GM03348 (cell line): Measurements from ENCODE around the gene REEP1.
A peak's percentile ranks its signal among the peaks of the same experiment; 100 is the strongest.
"Not testable (repeated sequence)": the region's sequence is repeated elsewhere in the genome, so short reads cannot be mapped to it uniquely, and the experiment has no call there.

ENCODE experiments used
- DNase-seq: peaks from one replicate; pipeline ENCODE4 v3.0.0; 2012; ENCODE audit warnings: low spot score

Gene REEP1

DNA sequence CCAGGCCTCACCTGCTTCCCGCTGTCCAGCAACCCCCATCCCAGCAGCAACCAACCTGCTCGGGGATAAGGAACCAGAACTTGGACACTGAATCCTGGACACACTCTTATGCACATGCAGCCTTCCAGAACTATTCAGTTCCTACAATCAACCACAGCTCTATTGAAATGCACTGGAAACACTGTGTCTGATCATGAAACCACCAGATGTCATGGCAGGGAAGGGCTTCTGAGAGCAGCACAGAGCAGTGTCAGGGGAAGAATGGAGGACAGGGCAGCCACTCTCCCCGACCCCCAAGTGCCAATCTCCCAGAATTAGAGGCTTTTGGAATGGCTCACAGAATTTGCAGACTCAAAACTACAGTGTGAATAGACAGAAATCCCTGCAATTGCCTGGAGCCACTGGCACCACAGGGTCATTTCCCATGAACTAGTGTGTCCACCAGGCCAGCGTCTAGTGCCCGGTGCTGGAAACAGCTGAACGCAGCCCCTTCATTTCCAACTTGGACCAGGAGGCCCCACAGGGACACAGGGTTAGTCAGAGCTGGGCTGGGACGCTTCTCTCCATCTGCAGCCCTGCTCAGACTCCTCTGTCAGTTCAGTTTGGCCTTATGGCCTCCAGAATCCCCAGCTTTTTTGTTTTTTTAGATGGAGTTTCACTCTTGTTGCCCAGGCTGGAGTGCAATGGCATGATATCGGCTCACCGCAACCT is 112.6 kb downstream of the REEP1 start:
- DNase-seq: no peak

- no peak for DNase-seq
Observed at GRCh38 chr2:86223927-86224560, 113.4 kb downstream of the REEP1 start.

DNA sequence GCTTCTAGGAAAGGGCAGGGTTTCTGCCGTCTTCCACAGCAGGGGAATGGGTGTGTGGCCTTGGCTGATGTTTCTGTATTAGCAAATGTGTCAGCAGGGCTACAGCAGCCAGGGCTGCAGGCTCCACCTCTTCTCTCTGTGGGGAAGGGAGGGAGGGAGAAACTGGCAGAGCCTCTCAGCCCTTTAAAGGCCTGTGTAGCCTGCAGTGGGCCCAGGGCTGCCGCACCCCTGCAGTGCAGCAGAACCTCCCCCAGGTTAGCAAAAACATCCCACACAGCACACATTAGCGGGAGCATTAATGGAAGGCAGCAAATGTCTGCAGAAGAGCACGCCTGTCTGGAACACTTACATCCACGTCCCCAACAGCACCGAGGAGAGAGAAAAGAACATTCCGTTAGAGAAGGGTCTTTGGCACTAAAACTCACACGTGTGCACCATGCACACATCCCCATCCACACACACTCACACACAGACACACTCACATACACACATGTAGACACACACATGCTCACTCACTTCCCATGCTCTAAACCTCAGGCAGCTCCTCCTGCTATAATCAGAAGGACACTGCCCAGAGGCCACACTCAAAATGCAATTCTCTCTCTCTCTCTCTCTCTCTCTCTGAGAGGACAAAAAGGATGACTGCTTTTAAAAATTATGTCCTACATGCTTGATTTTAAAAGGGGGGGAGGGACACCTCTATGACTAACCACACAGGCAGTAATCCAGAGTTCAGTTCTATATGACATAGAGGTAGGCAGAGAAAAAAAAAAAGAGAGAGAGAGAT is 114.1 kb downstream of the REEP1 start:
- DNase-seq: peak; percentile 81

- DNase-seq: peak; percentile 58
Observed at GRCh38 chr2:86221066-86221684, 116.3 kb downstream of the REEP1 start.

DNA sequence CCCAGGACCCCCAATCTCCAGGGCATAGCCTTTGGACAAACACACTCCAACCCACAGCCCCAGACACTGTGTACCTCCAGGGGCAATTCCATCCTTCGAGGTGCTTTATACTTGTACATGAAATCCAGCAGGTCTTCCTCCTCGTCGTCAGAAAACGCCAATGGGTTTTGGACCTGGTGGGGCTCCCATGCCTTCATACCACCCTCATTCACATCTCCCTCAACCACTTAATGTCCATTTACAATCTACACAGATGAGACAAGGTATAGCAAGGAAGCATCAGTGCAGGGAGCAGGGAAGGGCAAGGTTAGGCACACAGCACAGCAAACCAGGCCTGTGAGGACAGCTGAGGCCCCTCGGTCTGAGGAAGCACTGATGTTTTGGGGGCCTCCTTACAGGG is 117.5 kb downstream of the REEP1 start:
- no peak for DNase-seq

- no peak for DNase-seq
Observed at GRCh38 chr2:86218124-86218523, 119.3 kb downstream of the REEP1 start.

- DNase-seq: peak; percentile 60
Observed at GRCh38 chr2:86216575-86217555, 120.6 kb downstream of the REEP1 start.

DNA sequence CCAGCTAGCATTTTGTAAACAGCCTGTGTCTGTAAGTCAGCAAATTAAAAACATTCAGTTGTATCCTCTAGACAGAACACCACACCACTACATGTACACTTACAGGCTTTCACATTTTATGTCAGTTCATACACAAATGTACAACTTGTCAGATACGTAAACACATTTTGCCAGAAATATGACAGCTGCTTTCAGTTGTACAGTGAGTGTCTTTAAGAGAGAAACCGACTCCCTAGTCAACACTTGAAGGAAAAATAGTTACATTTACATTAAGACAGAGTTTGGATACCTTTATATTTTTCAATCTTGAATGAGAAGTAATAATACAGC is 123.0 kb downstream of the REEP1 start:
- DNase-seq: no peak

GRCh38 chr2:86213699-86214502 is 123.5 kb downstream of the REEP1 start:
- no peak for DNase-seq

- no peak for DNase-seq
Observed at GRCh38 chr2:86213056-86213455, 124.4 kb downstream of the REEP1 start.

DNA sequence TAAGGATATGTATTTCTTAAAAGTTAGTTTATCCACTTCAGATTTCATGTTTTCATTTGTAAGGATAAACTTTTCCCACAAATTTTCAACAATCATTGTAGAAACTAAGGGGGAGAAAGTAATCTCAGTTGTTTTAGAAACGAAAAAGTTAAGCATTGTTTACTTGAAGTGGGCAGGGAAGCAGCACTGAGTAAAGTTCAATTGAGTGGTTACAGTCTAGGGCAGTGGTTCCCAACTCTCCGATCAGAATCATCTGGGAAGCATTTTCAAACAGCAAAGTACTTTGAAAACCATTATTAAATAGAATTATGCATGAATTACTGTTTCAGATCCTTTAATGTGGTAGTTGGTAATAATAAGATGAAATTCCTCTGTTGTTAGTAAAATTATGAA is 125.6 kb downstream of the REEP1 start:
- no peak for DNase-seq

- no peak for DNase-seq
Observed at GRCh38 chr2:86211033-86211795, 126.2 kb downstream of the REEP1 start.

GRCh38 chr2:86204458-86204857 is 133.0 kb downstream of the REEP1 start:
- DNase-seq: no peak

DNA sequence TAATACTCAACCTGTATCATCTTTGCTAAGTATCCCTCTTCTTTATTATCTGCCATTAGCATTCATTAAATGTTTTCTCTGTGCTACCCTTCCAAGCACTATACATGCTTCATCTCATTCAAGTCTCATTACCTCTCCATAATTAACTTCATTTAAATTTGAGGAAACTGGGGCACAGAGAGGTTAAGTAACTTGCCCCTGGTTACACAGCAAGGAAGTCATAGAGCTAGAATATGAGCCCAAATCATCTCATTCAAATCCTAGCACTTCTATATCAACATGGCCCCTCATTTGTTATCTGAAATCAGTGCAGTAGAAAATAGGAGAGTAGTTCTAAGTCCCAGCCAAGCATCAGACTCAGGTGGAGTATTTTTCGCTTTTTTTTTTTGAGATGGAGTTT is 133.8 kb downstream of the REEP1 start:
- no peak for DNase-seq

DNA sequence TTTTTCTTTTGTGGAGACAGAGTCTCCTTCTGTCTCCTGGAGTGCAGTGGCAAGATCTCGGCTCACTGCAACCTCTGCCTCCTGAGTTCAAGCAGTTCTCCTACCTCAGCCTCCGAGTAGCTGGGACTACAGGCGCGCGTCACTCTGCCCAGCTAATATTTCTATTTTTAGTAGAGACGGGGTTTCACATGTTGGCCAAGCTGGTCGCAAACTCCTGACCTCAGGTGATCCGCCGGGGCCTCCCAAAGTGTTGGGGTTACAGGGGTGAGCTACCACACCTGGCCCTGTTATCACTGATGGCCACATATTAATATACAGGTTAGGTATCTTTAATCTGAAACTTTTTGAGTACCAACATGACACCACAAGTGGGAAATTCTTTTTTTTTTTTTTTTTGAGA is 134.7 kb downstream of the REEP1 start:
- no peak for DNase-seq

DNA sequence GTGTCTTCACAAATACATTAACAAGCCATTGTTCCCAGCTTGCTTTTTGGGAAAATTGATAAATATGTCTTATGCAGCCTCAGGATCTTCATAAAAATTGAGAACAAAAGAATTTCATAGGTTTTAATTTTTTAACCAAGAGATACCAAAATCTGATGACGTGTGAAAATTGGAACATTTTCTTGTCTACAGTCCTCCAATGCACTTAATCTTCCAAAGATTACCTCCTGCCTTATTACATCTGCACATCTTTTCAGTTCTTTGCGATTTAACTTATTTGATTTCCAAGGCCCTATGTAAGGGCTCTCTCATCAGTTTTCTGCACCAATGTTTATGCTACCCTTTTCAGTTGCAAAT is 135.1 kb downstream of the REEP1 start:
- DNase-seq: no peak

GRCh38 chr2:86201671-86202335 is 135.6 kb downstream of the REEP1 start:
- peak; percentile 31 for DNase-seq

- not testable (repeated sequence) for DNase-seq
Observed at GRCh38 chr2:86200564-86200963, 136.9 kb downstream of the REEP1 start.

DNA sequence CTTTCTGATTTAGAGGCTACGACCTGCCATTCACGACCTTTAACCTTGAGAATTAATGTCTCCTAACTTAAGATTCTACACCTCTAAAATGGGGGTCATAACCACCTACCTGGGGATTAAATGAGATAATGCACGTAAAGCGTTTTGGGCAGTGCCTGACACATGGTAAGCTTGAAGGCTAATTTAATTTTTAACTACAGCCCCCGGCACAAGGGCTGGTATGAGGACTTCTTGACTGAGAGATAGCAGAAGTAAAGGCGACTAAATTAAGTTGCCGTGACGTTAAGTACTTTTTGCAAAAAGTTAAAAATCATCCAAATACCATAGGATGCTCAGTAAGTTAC is 137.6 kb downstream of the REEP1 start:
- DNase-seq: no peak
